ENCODE data around the gene PEX10.

The PEX10 gene

DNA sequence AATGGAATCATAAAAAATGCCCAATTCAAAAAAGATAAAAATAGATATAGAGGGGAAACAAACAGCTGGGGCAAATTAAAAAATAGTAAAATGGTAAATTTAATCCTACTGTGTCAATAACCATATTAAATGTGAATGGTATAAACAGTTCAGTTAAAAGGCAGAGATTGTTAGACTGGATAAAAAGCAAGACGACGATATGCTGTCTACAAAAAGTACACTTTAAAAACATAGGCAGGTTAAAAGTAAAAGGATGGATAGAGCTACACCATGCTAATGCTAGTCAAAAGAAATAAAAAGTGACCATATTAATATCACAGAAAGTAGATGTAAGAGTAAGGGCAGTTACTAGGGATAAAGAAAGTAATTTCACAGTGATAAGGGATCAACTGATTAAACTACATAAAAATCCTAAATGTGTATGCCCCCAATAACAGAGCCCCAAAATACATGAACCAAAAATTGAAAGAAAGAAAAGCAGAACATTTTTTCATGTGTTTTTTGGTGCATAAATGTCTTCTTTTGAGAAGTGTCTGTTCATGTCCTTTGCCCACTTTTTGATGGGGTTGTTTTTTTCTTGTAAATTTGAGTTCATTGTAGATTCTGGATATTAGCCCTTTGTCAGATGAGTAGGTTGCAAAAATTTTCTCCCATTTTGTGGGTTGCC, 48.4 kb downstream of the PEX10 start:
- no peak for DNase-seq
- intact Hi-C loops (cut with DNase I): no loop called here

DNA sequence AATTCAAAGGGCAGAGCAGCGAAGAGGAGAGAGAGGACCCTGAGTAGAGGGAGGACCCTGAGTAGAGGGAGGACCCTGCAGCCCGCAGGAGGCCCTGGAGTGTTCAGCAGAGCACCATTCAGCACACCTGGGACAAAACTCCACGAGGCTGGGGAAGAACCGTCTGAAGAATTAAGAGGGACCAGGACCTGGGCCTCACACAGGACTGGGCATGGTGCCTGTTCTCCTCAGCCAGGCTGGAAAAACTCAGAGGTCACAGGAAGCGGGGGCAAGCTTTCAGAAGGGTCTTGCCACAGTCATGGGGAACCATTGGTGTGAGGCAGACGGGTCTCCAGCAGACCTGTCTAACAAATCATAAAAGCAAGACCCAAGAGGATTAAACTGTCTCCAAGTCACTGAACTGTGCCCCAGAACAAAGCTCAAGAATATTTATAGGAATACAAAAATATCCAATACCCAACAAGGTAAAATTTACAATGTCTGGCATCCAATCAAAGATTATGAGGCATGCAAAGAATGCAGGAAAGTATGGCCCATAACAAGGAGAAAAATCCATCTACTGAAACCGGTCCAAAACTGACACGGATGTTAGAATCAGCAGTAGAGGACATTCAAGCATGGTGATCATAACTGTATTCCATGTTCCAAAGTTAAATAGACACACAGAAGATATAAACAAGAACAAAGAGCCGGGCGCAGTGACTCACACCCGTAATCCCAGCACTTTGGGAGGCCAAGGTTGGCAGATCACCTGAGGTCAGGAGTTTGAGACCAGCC, 51.6 kb downstream of the PEX10 start:
- DNase-seq: no peak
- intact Hi-C loops (cut with DNase I): no loop called here

DNA sequence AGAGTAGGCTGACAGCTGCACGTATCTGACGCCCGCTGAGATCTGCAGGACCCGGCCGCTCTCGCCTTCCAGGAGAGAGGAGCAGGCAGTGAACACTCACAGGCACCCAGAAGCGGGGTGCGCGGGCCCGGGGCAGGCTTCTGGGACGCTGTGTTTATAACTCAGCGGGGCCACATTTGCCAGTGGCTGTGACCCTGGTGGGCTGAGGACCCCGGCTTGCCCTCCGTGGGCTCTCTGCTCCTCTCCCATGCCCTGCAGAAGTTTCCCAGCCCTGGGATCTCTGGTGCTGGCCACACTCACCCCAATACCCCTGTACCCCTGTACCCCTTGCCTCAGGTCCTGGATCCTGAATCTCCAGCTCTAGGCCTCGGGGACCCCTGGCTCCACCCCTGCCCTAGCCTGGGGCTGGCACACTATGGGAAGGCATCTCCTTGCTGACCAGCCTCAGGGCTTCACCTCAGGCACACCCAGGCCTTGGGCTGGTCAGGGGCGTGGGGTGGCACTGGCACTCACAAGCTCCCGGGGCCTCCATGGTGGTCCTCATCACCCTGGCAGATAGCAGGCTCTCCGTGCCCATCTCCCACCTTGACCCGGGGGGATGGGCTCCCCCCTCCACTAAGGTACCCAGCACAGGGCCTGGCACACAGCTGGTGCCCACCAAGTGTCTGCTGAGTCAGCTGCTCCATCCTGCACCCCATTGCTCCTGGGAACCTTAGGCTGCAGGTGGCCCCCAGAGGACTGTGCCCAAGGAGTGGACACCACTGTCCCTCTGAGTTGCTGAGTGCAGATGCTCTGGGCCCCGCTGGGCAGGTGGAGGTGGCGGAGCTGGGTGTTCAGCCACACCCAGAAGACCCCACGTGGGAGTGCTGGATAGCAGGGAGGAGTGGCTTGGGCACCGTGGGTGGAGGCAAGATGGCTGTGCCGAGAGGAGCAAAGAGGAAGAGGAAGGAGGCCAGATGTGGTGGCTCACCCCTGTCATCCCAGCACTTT, 53.4 kb downstream of the PEX10 start:
- intact Hi-C loops (cut with DNase I): no loop called here
- no peak for DNase-seq

DNA sequence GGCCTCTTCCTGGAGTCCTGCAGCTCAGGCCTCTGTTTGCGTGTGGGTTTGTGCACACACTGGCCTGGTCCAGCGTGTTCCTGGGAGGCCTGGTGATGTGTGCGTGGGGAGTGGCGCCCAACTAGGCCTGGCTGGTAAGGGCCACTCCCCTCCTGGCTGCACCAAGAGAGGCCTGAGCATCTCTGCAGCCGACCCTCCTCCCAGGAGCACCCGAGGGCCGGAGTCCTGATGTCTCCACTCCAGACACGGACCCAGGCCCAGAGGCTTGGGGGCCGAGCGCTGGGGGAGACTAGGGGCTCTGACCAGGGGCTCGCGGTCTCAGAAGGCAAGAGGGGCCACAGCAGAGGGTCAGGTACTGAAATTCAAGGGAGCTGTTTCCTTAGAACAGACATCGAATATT, 54.3 kb downstream of the PEX10 start:
- intact Hi-C loops (cut with DNase I): no loop called here
- DNase-seq: no peak

DNA sequence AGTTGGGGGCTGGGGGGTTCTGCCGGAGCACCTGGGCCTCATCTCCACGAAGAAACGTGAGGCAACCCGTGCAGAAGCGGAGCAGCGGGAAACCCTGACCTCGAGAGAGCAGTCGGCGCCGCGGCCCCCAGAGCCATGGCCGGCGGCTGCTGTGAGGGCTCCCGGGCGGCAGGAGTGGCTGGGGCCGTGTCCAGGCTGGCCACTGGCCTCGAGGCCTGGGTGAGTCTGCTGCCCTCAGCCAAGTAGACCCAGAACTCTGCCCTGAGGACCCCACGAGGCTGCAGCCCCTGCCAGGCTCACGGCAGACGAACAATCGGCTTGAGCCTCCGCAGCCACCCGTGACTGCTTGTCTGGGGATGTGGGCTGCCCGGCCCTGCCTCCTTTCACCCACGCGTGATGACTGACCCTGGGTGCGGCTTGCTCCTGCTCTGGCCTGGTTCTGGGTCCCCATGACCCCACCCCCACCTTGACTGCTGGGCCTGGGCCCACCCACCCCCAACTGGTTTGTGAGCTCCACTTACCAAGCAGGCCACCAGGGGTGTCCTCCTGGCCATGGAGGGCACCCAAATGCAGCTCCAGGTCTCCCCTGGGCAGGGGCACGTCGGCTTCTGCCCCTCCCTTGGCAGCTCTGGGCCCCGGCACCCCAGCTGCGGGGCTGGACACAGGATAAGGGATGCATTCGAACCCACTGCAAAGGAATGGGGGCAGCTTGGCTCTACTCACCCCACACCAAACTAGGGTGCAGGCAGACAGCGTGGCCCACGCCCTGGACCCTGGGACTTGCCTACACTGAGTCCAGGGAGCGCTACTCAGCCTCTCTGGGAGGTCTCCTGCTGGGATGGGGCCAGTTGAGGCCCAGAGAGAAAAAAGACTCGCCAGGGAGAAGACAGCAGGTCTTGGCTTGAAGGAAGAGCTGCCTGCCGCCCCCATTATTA, 55.2 kb downstream of the PEX10 start:
- intact Hi-C loops (cut with DNase I): no loop called here
- DNase-seq: no peak

DNA sequence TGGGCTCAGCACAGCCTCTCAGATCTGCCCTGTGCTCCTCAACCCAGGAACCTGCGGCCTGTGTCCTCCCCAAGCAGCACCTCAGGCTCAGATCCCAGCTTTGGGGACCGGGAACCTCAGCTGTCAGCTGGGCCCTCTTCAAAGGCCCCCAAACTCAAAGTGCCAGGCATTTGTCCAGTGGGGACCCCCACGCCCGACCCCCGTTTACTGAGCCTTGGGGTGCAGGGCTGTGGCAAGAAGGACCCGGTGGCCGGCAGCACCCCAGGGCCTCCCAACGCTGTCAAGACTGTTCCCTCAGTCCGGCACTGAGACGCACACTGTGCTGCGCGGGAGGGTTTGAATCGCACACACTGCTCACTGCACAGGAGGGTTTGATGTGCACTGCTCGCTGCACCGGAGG, 56.0 kb downstream of the PEX10 start:
- no peak for DNase-seq

GRCh38 chr1:2355373-2356261, 56.7 kb downstream of the PEX10 start:
- DNase-seq: no peak
- intact Hi-C loops (cut with DNase I): no loop called here

More for the DNA sequence above, 56.0 kb downstream of the PEX10 start:
- intact Hi-C loops (cut with DNase I): no loop called here

DNA sequence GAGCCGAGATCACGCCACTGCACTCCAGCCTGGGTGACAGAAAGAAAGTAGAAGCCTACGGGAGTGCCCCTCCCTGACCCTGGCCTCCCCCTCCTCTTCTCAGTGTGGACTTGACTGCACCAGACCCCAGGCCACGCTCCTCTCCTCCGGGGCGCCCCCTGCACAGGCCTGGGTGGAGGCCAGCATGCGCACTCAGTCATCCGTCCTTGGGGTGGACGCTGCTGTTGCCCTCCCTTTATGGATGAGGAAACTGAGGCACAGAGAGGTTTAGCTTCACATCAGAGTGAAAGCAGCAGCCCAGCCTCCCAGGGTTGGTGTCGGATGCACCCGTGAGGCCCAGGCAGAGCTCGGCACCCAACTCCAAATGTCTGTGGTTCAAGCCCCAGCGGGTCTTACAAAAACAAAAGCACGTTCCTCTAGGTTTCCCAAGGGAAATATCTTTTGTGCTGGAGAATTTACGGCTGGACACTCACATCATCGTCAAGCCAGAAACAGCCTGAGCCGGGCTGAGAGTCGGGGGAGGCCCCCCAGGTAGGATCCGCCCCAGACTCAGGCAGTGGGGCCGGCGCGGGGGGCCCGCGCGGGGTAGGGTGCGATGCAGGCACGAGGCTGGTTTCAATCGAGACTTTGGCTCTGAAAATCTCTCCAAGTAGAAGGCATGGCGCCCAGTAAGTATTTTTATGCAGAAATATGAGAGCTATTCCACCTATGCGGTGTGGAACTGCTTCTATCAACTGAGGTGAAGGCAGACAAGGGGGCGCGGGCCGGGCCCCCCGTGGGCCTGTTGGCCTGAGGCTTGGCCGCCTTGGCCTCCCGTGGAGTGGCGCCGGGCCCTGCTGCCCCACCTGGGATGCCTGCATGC, 57.6 kb downstream of the PEX10 start:
- DNase-seq: no peak
- intact Hi-C loops (cut with DNase I): no loop called here
